Trophoblast cell (in vitro differentiated cells and primary cell): ENCODE results near the gene LRRC63.

Experiments
- DNase-seq, 2 donors: peaks; one replicate each; pipeline ENCODE4 v3.0.0-alpha.2; 2016
- H2AFZ ChIP-seq: 2 replicates; pipeline ENCODE4 v1.6.1; 2013; ENCODE audit warnings: low read length, moderate library complexity, mild to moderate bottlenecking; ENCODE audit not compliant: insufficient read depth, poor library complexity
- H2AK5ac ChIP-seq: 2 replicates; pipeline ENCODE4 v1.6.1; 2013; ENCODE audit warnings: mild to moderate bottlenecking, low read length
- H2BK120ac ChIP-seq: 2 replicates; pipeline ENCODE4 v1.6.1; 2013; ENCODE audit warnings: low read length, mild to moderate bottlenecking, moderate library complexity; ENCODE audit not compliant: insufficient read depth, poor library complexity
- H2BK12ac ChIP-seq: 2 replicates; pipeline ENCODE4 v1.6.1; 2013; ENCODE audit warnings: mild to moderate bottlenecking, low read length, moderate library complexity
- H2BK5ac ChIP-seq: 2 replicates; pipeline ENCODE4 v1.6.1; 2013; ENCODE audit warnings: low read length, low read depth, moderate library complexity, mild to moderate bottlenecking; ENCODE audit not compliant: poor library complexity
- H3K14ac ChIP-seq: 2 replicates; pipeline ENCODE4 v1.6.1; 2013; ENCODE audit warnings: mild to moderate bottlenecking, low read length
- H3K18ac ChIP-seq: 2 replicates; pipeline ENCODE4 v1.6.1; 2013; ENCODE audit warnings: mild to moderate bottlenecking, low read length
- H3K23ac ChIP-seq: 2 replicates; pipeline ENCODE4 v1.6.1; 2013; ENCODE audit warnings: low read length
- H3K27ac ChIP-seq: 2 replicates; pipeline ENCODE4 v1.5.1; 2013; ENCODE audit warnings: low read depth, mild to moderate bottlenecking, inconsistent platforms, low read length, moderate library complexity
- H3K27me3 ChIP-seq: 2 replicates; pipeline ENCODE4 v1.6.1; 2013; ENCODE audit warnings: inconsistent platforms, mild to moderate bottlenecking, low read length, moderate library complexity; ENCODE audit not compliant: insufficient read depth
- H3K36me3 ChIP-seq, 2 experiments: 1 replicate in 1 of 2; 2 replicates in 1 of 2; pipeline ENCODE4 v1.6.1; 2013; ENCODE audit warnings: low read length in 2 of 2, mild to moderate bottlenecking in 2 of 2, moderate library complexity in 1 of 2; ENCODE audit not compliant: insufficient read depth in 2 of 2, control insufficient read depth in 1 of 2
- H3K4ac ChIP-seq: 2 replicates; pipeline ENCODE4 v1.6.1; 2013; ENCODE audit warnings: low read depth, mild to moderate bottlenecking, low read length, moderate library complexity
- H3K4me1 ChIP-seq, 2 experiments: 1 replicate in 1 of 2; 2 replicates in 1 of 2; pipeline ENCODE4 v1.6.1; 2013; ENCODE audit warnings: low read length in 2 of 2, mild to moderate bottlenecking in 2 of 2, moderate library complexity in 1 of 2; ENCODE audit not compliant: insufficient read depth in 2 of 2, control insufficient read depth in 1 of 2
- H3K4me2 ChIP-seq: 2 replicates; pipeline ENCODE4 v1.6.1; 2013; ENCODE audit warnings: inconsistent platforms, mild to moderate bottlenecking, low read length, moderate library complexity
- H3K4me3 ChIP-seq: 2 replicates; pipeline ENCODE4 v1.5.1; 2013; ENCODE audit warnings: mild to moderate bottlenecking, low read depth, low read length, inconsistent platforms
- H3K79me1 ChIP-seq: one replicate; pipeline ENCODE4 v1.6.1; 2013; ENCODE audit warnings: low read length
- H3K79me2 ChIP-seq: 2 replicates; pipeline ENCODE4 v1.6.1; 2013; ENCODE audit warnings: low read length, mild to moderate bottlenecking; ENCODE audit not compliant: control insufficient read depth, insufficient read depth, poor library complexity
- H3K9ac ChIP-seq: 2 replicates; pipeline ENCODE4 v1.6.1; 2013; ENCODE audit warnings: mild to moderate bottlenecking, low read length
- H3K9me3 ChIP-seq: 2 replicates; pipeline ENCODE4 v1.6.1; 2013; ENCODE audit warnings: low read depth, mild to moderate bottlenecking, control low read depth, inconsistent platforms, low read length; ENCODE audit not compliant: insufficient read depth
- H4K12ac ChIP-seq: 2 replicates; pipeline ENCODE4 v1.6.1; 2013; ENCODE audit warnings: low read depth, mild to moderate bottlenecking, low read length, moderate library complexity
- H4K8ac ChIP-seq: 2 replicates; pipeline ENCODE4 v1.6.1; 2013; ENCODE audit warnings: low read depth, mild to moderate bottlenecking, low read length, moderate library complexity
- H4K91ac ChIP-seq: one replicate; pipeline ENCODE4 v1.6.1; 2013; ENCODE audit warnings: low read depth, mild to moderate bottlenecking, low read length, moderate library complexity
- WGBS: extraction: QIAGEN DNeasy Blood & Tissue Kit; methylation state at CpG from one replicate; pipeline ENCODE4 v1.1.7; 2013; ENCODE audit warnings: missing lambda C conversion rate; ENCODE audit not compliant: insufficient read length, insufficient coverage; ENCODE audit errors: extremely low coverage; 5-methylcytosine and 5-hydroxymethylcytosine counted together

LRRC63 gene

GRCh38 chr13:46181377-46181839, 30.3 kb upstream of the LRRC63 start:
- Histone ChIP-seq H3K4me3 (no peak overlapping the region), H3K14ac (no peak overlapping the region), H2BK12ac (no peak overlapping the region), H3K79me1 (peaks cover 7% of the 10 kb centered on the region), H3K18ac (no peak overlapping the region), H2AFZ (no peak overlapping the region), H4K12ac (no peak overlapping the region), H4K91ac (peak overlapping the region; percentile 89), H2AK5ac (no peak overlapping the region), H3K23ac (no peak overlapping the region), H3K36me3 (peaks cover 0 to 2% of the 10 kb centered on the region in 2 experiments), H3K9me3 (no peaks in the 10 kb centered on the region), H3K27ac (peak overlapping the region; percentile 82), H3K27me3 (no peaks in the 10 kb centered on the region), H2BK5ac (peak overlapping the region; percentile 90), H4K8ac (no peak overlapping the region), H3K79me2 (peaks cover 7% of the 10 kb centered on the region), H2BK120ac (no peak overlapping the region), H3K4me2 (peak overlapping the region; percentile 30), H3K9ac (no peak overlapping the region), H3K4ac (no peak overlapping the region), H3K4me1 (peaks cover 3 to 15% of the 10 kb centered on the region in 2 experiments)
- WGBS = no CpG with 5 or more reads among the region's 5 CpGs
- no peak for DNase-seq

- Histone ChIP-seq H3K23ac (no peak within 1 kb of the TSS), H3K14ac (peak within 1 kb of the TSS; percentile 80), H3K4me3 (peak within 1 kb of the TSS; percentile 62), H3K79me2 (peaks cover 4% of the 10 kb centered on the region), H2AK5ac (no peak within 1 kb of the TSS), H4K91ac (peak within 1 kb of the TSS; percentile 89), H3K4me2 (peak within 1 kb of the TSS; percentile 30), H3K9ac (no peak within 1 kb of the TSS), H2AFZ (peak within 1 kb of the TSS; percentile 79), H3K36me3 (peaks cover 0 to 2% of the 10 kb centered on the region in 2 experiments), H2BK120ac (peak within 1 kb of the TSS; percentile 85), H2BK5ac (peak within 1 kb of the TSS; percentile 90), H4K12ac (peak within 1 kb of the TSS; percentile 96), H3K27ac (peak within 1 kb of the TSS; percentile 82), H3K4ac (peak within 1 kb of the TSS; percentile 49), H3K18ac (peak within 1 kb of the TSS; percentile 80), H3K79me1 (peaks cover 7% of the 10 kb centered on the region), H3K27me3 (no peaks in the 10 kb centered on the region), H3K9me3 (no peaks in the 10 kb centered on the region), H3K4me1 (peaks cover 3 to 15% of the 10 kb centered on the region in 2 experiments), H4K8ac (peak within 1 kb of the TSS; percentile 97), H2BK12ac (peak within 1 kb of the TSS; percentile 88)
- DNase-seq = peak; percentile 41 to 70
- WGBS = no CpG with 5 or more reads among the region's 8 CpGs
Measured at GRCh38 chr13:46181840-46182490, 29.8 kb upstream of the LRRC63 start, which contains the start of gene LCP1. LCP1 (minus strand) TSS chr13:46182177; CDS start chr13:46159662, 22,515 bp downstream.

- Histone ChIP-seq H3K27ac (peak overlapping the region; percentile 82), H3K14ac (no peak overlapping the region), H3K9ac (no peak overlapping the region), H4K12ac (no peak overlapping the region), H3K18ac (no peak overlapping the region), H4K91ac (no peak overlapping the region), H2AFZ (no peak overlapping the region), H3K4ac (no peak overlapping the region), H2BK120ac (peak overlapping the region; percentile 36), H2BK5ac (peak overlapping the region; percentile 78), H3K4me1 (peaks cover 3 to 15% of the 10 kb centered on the region in 2 experiments), H3K4me3 (no peak overlapping the region), H3K27me3 (no peaks in the 10 kb centered on the region), H3K79me1 (peaks cover 7% of the 10 kb centered on the region), H3K79me2 (peaks cover 4% of the 10 kb centered on the region), H2BK12ac (no peak overlapping the region), H3K9me3 (no peaks in the 10 kb centered on the region), H3K4me2 (peak overlapping the region; percentile 30), H3K36me3 (peaks cover 0 to under 1% of the 10 kb centered on the region in 2 experiments), H2AK5ac (no peak overlapping the region), H3K23ac (no peak overlapping the region), H4K8ac (no peak overlapping the region)
- WGBS = no CpG with 5 or more reads among the region's 2 CpGs
- DNase-seq = no peak
Measured at GRCh38 chr13:46182491-46182877, 29.2 kb upstream of the LRRC63 start.

GRCh38 chr13:46183018-46183946, 28.4 kb upstream of the LRRC63 start:
- Histone ChIP-seq H3K36me3 (no peaks in the 10 kb centered on the region), H3K27ac (peak overlapping the region; percentile 16), H2BK12ac (peak overlapping the region; percentile 88), H2BK120ac (peak overlapping the region; percentile 72), H3K9ac (no peak overlapping the region), H2AFZ (no peak overlapping the region), H3K4ac (no peak overlapping the region), H2AK5ac (no peak overlapping the region), H3K4me2 (no peak overlapping the region), H4K12ac (no peak overlapping the region), H4K91ac (peak overlapping the region; percentile 45), H3K79me2 (peaks cover 2% of the 10 kb centered on the region), H3K9me3 (no peaks in the 10 kb centered on the region), H3K27me3 (no peaks in the 10 kb centered on the region), H3K4me1 (peaks cover 3 to 15% of the 10 kb centered on the region in 2 experiments), H2BK5ac (peak overlapping the region; percentile 52), H3K79me1 (peaks cover 7% of the 10 kb centered on the region), H3K18ac (peak overlapping the region; percentile 38), H3K4me3 (no peak overlapping the region), H4K8ac (peak overlapping the region; percentile 63), H3K14ac (peak overlapping the region; percentile 40), H3K23ac (no peak overlapping the region)
- DNase-seq = no peak
- no CpG with 5 or more reads among the region's 15 CpGs for WGBS
